HFFc6 (cell line): ENCODE data around the gene TSC1. TPM values are rescaled to one million over a fixed set of nuclear protein-coding genes. Genes with fewer than 3 reads are reported as not detected.

Experiments used
- DNase-seq: peaks from one replicate; pipeline ENCODE4 v3.0.0-alpha.2; 2018
- H3K27ac Mint-ChIP-seq: 2 replicates; pipeline ENCODE4 v1.8.0; 2020; ENCODE audit warnings: mild to moderate bottlenecking, mixed read lengths
- H3K27me3 Mint-ChIP-seq: 2 replicates; pipeline ENCODE4 v1.8.0; 2021; ENCODE audit warnings: mild to moderate bottlenecking, moderate library complexity, mixed read lengths; ENCODE audit not compliant: insufficient read depth
- H3K36me3 Mint-ChIP-seq: 2 replicates; pipeline ENCODE4 v1.8.0; 2021; ENCODE audit warnings: low read depth, mixed read lengths
- H3K4me1 Mint-ChIP-seq: 2 replicates; pipeline ENCODE4 v1.8.0; 2020; ENCODE audit warnings: low read depth, mixed read lengths
- H3K4me3 Mint-ChIP-seq: 2 replicates; pipeline ENCODE4 v1.8.0; 2020; ENCODE audit warnings: mild to moderate bottlenecking, moderate library complexity, mixed read lengths
- H3K9me3 Mint-ChIP-seq: 2 replicates; pipeline ENCODE4 v1.8.0; 2020; ENCODE audit warnings: mild to moderate bottlenecking, mixed read lengths
- total RNA-seq, 6 experiments: library from RNA; stranded (reverse); fragmentation: NEBNext Ultra II Directional; extraction: Animal tissue kit (Norgen Biotek cat#: 25700); gene quantifications; 2 replicates in 1 of 6; 3 replicates in 5 of 6; pipeline ENCODE4 v1.2.3, GENCODE V29; 2021
- TF ChIP-seq, protein P1 (sequence below): fragments of 200-600 bp; sonication (generic); IDR thresholded peaks from 2 replicates; pipeline ENCODE4 v1.5.0; 2021; ENCODE audit warnings: antibody characterized with exemption, mild to moderate bottlenecking

TSC1 gene
- total RNA-seq, 6 experiments from 2014 or later = 36.0 to 39.7 (median 37.1) TPM

DNA sequence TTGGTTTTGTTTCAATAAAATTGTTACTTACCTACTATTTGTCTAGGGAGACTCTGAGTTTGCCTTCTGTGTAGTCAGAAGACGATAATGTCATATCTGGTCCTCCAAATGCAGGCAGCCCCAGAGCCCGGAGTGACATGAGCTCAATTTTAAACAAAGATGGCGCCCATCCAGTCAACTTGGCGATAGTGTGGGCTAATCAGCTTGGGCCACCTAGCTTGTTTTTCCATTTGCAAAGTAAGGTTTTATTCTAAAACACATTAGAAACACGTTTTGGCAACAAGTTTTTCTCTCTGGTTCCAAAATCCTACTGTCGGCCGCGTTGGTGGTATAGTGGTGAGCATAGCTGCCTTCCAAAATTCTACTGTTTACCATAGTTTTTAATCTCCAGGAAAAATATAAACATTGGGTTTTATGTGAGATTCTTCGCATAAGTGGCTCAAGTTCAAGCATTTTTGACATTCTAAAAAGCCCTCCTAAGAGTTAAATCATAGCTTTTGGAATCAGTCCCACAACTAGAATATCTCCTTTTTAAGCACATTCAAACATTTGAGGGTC lies 13.2 kb downstream of the TSC1 start:
- Mint-ChIP-seq H3K27ac (no peak overlapping the region), H3K9me3 (no peaks in the 10 kb centered on the region), H3K27me3 (no peaks in the 10 kb centered on the region; the same call in 1 of the 2 replicates), H3K36me3 (peaks cover 36% of the 10 kb centered on the region), H3K4me3 (no peak overlapping the region), H3K4me1 (peaks cover 31% of the 10 kb centered on the region)
- TF ChIP-seq, protein P1, sequence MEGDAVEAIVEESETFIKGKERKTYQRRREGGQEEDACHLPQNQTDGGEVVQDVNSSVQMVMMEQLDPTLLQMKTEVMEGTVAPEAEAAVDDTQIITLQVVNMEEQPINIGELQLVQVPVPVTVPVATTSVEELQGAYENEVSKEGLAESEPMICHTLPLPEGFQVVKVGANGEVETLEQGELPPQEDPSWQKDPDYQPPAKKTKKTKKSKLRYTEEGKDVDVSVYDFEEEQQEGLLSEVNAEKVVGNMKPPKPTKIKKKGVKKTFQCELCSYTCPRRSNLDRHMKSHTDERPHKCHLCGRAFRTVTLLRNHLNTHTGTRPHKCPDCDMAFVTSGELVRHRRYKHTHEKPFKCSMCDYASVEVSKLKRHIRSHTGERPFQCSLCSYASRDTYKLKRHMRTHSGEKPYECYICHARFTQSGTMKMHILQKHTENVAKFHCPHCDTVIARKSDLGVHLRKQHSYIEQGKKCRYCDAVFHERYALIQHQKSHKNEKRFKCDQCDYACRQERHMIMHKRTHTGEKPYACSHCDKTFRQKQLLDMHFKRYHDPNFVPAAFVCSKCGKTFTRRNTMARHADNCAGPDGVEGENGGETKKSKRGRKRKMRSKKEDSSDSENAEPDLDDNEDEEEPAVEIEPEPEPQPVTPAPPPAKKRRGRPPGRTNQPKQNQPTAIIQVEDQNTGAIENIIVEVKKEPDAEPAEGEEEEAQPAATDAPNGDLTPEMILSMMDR = no peak
- no peak for DNase-seq

DNA sequence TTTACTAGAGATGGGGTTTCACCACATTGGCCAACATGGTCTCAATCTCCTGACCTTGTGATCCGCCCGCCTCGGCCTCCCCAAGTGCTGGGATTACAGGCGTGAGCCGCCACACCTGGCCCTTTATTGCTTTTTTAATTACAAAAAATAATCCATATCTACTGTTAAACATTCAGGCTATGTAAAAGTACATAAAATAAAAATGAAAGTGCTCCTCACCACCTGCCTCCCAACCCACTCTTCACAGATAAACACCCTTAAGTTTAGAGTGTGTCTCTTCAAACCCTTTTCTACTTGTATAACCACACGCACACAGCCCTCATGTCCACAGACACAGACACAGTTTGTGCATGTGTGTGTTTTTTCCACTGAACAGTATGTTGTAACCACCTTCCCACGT lies 16.7 kb downstream of the TSC1 start:
- Mint-ChIP-seq H3K36me3 (peaks cover 39% of the 10 kb centered on the region), H3K4me3 (no peak overlapping the region), H3K27me3 (no peaks in the 10 kb centered on the region; the same call in 1 of the 2 replicates), H3K9me3 (no peaks in the 10 kb centered on the region), H3K4me1 (peaks cover 16% of the 10 kb centered on the region), H3K27ac (no peak overlapping the region)
- TF ChIP-seq, protein P1 = no peak
- no peak for DNase-seq

DNA sequence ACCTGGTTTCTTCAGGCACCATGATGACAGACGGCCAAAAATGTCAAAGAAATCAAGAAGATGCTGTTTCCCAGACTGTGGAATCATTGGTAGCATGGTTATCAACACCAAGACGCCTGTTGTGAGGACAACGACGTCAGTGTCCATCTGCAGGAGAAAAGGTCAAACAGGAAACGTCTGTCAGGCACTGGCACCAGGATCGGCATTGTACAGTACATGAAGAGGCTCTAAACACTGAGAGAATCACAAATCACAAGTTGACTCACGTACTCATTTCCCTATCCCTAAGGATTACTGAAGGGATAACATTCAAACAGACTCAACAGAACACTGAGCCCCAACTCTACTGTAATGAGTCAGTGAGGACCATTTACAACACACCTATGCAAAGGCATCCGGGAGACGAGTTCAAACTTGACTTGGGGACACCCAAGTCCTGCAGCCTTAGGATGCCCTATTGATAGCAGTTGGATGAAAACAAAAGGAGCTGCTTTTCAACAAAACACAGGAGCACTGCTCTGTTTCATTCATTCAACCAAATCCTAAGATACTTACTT lies 21.0 kb downstream of the TSC1 start:
- H3K27me3 Mint-ChIP-seq = no peaks in the 10 kb centered on the region
- peaks cover 35% of the 10 kb centered on the region; the same call in 1 of the 2 replicates for H3K36me3 Mint-ChIP-seq
- no peak for DNase-seq

DNA sequence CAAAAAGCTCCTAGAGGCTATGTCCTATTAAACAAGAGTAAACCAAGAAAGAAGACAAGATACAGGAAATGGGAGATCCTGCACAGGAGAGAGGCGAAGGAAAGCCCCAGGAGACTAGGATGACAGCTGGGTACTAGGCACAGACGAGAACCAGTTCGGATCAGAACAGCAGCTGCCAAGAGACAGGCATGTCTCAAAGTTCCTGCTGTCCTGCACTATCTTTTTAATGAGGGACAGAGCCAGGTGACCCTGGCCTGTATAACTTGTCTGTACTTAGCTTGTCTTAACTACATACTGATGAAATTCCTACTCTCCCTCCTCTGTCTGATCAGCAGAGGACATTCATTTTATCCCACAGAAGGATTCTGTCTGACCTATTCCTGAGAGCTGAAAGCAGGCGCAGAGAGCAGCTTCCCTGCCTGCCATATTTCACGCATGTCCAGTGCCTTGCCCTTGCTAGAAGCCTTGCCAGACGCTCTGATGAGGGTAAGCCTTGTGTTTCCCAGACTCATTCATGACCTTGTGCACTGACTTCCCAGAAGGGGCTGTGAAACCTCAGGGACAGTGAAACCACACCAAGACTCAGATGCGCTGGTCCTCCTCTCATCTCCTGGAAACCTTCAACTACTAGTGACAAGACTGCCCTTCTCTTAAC lies 24.7 kb downstream of the TSC1 start:
- H3K4me3 Mint-ChIP-seq = no peak overlapping the region
- H3K27ac Mint-ChIP-seq = no peak overlapping the region
- TF ChIP-seq, protein P1 = no peak
- H3K4me1 Mint-ChIP-seq = no peaks in the 10 kb centered on the region
- DNase-seq = no peak
- H3K9me3 Mint-ChIP-seq = no peaks in the 10 kb centered on the region
- H3K27me3 Mint-ChIP-seq = no peaks in the 10 kb centered on the region
- peaks cover 32% of the 10 kb centered on the region for H3K36me3 Mint-ChIP-seq

More for the DNA sequence above, 21.0 kb downstream of the TSC1 start:
- Mint-ChIP-seq H3K4me1 (no peaks in the 10 kb centered on the region), H3K27ac (no peak overlapping the region), H3K4me3 (no peak overlapping the region), H3K9me3 (no peaks in the 10 kb centered on the region)
- TF ChIP-seq, protein P1 = no peak

DNA sequence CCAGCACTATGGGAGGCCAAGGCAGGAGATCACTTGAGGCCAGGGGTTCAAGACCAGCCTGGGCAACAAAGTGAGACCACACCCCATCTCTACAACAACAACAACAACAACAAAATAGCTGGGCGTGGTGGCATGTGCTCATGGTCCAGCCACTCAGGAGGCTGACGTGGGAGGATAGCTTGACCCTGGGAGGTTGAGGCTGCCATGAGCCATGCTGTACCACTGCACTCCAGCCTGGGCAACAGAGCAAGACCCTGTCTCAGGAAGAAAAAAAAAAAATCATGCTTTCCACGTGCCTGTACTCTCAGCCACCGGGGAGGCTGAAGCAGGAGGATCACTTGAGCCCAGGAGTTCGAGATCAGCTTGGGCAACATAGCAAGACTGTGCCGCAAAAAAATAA lies 29.5 kb downstream of the TSC1 start:
- Mint-ChIP-seq H3K4me3 (no peak overlapping the region), H3K4me1 (no peaks in the 10 kb centered on the region), H3K9me3 (no peaks in the 10 kb centered on the region), H3K27ac (no peak overlapping the region), H3K36me3 (peaks cover 37% of the 10 kb centered on the region), H3K27me3 (no peaks in the 10 kb centered on the region)
- no peak for DNase-seq
- TF ChIP-seq, protein P1 = no peak
